Prostate gland (tissue), 2 donors: Measurements from ENCODE around the gene RIPPLY3. TPM values are rescaled to one million over a fixed set of nuclear protein-coding genes. Genes with fewer than 3 reads are reported as not detected.

ENCODE experiments used
- DNase-seq: peaks from one replicate; pipeline ENCODE4 v3.0.0-alpha.2; 2019; ENCODE audit warnings: low spot score
- H3K27ac ChIP-seq, 2 donors: fragments of 200-600 bp; sonication (generic); 2 replicates each; pipeline ENCODE4 v1.5.1; 2017 to 2019
- H3K27me3 ChIP-seq: fragments of 200-600 bp; sonication (generic); replicated peaks from 2 replicates; pipeline ENCODE4 v1.5.1; 2019; ENCODE audit not compliant: insufficient read depth
- H3K36me3 ChIP-seq, 2 donors: fragments of 200-600 bp; sonication (generic); 1 replicate in 1 of 2; 2 replicates in 1 of 2; pipeline versions ENCODE4 v1.5.1 to v1.8.1; 2017 to 2019
- H3K4me1 ChIP-seq: fragments of 200-600 bp; sonication (generic); replicated peaks from 2 replicates; pipeline ENCODE4 v1.5.1; 2019
- H3K4me3 ChIP-seq, 2 donors: fragments of 200-600 bp; sonication (generic); 2 replicates each; pipeline ENCODE4 v1.5.1; 2017 to 2019
- H3K9me3 ChIP-seq: fragments of 200-600 bp; sonication (generic); 2 replicates; pipeline ENCODE4 v1.5.1; 2017
- POLR2A ChIP-seq: fragments of 450-650 bp; IDR thresholded peaks from one replicate; pipeline ENCODE4 v1.6.1; 2016; ENCODE audit warnings: antibody characterized with exemption, mild to moderate bottlenecking
- POLR2AphosphoS5 ChIP-seq: sonication (generic); formaldehyde crosslinking; IDR thresholded peaks from one replicate; pipeline ENCODE4 v1.6.1; 2017; ENCODE audit warnings: antibody characterized with exemption
- WGBS: methylation state at CpG from one replicate; pipeline ENCODE4 v1.1.5; 2018; 5-methylcytosine and 5-hydroxymethylcytosine counted together
- intact Hi-C: fragments of 100-400 bp; cut with DNase I; formaldehyde crosslinking; loops from one replicate; pipeline ENCODE4 v1.14.2; 2022
- total RNA-seq, 2 donors: library from RNA; depleted of rRNA; stranded (reverse); fragments of >200 nt; gene quantifications; one replicate each; pipeline ENCODE4 v1.1.0, GENCODE V29; 2016
- TF ChIP-seq, protein P1 (sequence below), 4 experiments: fragments of 200-600 bp in 2 of 4; fragments of 450-650 bp in 2 of 4; sonication (generic) in 2 of 4; IDR thresholded peaks; 1 replicate in 3 of 4; 2 replicates in 1 of 4; pipeline ENCODE4 v1.5.1; 2016 to 2019; ENCODE audit warnings: antibody characterized with exemption in 4 of 4, mild to moderate bottlenecking in 2 of 4, moderate library complexity in 2 of 4

RIPPLY3 gene
- total RNA-seq, 2 donors from 2014 or later, result 0.34 to 2.0 TPM

DNA sequence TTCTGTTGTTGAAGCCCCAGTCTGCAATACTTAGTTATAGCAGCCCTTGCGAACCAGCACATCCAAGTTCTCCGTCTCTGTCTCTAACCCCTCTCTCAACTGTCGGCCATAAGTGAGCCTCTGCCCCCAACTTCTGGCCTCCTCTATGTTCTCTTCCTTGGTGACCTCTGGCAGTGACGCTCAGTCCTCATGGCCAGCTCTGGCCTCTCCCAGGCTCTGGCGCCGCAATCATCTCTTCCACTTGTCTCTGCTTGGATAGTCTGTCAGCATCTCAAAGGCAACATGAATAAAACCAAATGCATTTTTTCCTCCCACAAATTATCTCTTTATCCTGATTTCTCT, 31.7 kb upstream of the RIPPLY3 start:
- no peak for DNase-seq
- Histone ChIP-seq H3K4me3 (no peak overlapping the region), H3K27me3 (no peaks in the 10 kb centered on the region), H3K9me3 (no peaks in the 10 kb centered on the region), H3K27ac (no peak overlapping the region), H3K4me1 (peaks cover 4% of the 10 kb centered on the region), H3K36me3 (no peaks in the 10 kb centered on the region)
- WGBS, result 83% methylated on average over 6 of the region's 6 CpGs
- intact Hi-C loops, result no loop called here
- no peak for TF ChIP-seq POLR2A
- TF ChIP-seq POLR2AphosphoS5, result no peak
- TF ChIP-seq, protein P1, sequence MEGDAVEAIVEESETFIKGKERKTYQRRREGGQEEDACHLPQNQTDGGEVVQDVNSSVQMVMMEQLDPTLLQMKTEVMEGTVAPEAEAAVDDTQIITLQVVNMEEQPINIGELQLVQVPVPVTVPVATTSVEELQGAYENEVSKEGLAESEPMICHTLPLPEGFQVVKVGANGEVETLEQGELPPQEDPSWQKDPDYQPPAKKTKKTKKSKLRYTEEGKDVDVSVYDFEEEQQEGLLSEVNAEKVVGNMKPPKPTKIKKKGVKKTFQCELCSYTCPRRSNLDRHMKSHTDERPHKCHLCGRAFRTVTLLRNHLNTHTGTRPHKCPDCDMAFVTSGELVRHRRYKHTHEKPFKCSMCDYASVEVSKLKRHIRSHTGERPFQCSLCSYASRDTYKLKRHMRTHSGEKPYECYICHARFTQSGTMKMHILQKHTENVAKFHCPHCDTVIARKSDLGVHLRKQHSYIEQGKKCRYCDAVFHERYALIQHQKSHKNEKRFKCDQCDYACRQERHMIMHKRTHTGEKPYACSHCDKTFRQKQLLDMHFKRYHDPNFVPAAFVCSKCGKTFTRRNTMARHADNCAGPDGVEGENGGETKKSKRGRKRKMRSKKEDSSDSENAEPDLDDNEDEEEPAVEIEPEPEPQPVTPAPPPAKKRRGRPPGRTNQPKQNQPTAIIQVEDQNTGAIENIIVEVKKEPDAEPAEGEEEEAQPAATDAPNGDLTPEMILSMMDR (IDR thresholded peaks at IDR 0.05), result no peak

DNA sequence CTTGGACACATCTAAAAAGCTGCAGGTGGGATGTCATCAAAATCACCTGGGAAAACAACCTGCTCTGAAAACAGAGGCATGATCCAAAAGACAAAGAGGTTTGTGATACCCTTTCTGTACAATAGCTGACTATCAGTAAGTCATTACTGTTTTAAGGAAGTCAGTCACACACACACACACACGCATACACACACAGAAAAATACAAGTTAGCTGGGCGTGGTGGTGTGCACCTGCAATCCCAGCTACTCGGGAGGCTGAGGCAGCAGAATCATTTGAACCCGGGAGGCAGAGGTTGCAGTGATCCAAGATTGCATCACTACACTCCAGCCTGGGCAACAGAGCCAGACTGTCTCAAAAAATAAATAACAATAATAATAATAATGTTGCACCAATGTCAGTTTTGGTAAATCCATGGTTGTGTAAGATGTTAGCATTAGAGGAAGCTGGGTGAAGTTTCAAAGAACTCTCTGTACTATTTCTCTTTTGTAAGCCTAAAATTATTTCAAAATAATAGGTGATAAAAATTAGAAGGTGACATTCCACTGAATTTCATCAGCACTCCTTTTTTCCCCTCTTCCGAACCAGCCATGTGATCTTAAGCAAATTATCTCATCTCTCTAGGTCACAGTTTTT, 30.2 kb upstream of the RIPPLY3 start:
- Histone ChIP-seq H3K27ac (peak overlapping the region in 1 of 2 donors; percentile 74), H3K4me3 (no peak overlapping the region), H3K36me3 (no peaks in the 10 kb centered on the region), H3K4me1 (peaks cover 4% of the 10 kb centered on the region), H3K27me3 (no peaks in the 10 kb centered on the region), H3K9me3 (no peaks in the 10 kb centered on the region)
- TF ChIP-seq, protein P1 (IDR thresholded peaks at IDR 0.05), result no peak
- TF ChIP-seq POLR2AphosphoS5, result no peak
- no peak for TF ChIP-seq POLR2A
- WGBS, result 78% methylated on average over 5 of the region's 5 CpGs
- DNase-seq, result no peak
- intact Hi-C loops, result no loop called here

DNA sequence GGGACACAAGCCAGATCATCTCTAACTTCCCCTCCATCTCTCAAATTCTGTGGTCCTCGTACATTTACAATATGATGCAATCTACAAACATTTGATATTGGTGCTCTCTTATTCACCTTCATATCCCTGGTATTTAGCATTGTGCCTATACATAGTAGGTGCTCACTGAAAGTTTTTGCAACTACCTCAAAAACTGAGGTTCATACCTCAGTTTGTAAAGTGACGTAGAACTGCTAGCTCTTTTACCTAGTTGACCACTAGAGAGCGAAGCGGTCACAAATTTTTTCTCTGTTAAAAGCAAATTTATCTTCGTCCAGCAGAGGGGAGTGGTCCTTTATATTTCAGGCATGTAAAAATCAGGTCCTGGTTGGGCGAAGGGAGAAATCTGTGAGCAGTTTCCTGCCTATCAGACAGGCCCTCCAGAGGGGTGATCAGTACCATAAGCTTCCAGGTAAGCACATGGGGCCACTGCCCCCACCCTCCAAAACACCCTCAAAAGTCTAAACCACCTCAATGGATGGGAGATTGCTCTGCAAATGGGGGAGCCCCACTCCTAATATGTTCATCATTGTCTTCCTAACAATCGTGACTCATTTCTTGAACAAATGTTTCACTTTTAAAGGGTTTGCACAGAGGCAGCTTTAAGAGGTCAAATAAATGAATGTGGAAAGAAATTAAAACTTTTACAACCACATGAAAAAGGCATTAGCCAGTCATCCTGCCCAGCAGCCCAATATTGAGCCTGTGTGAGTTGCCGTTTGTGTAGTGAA, 29.4 kb upstream of the RIPPLY3 start:
- Histone ChIP-seq H3K4me1 (peaks cover 4% of the 10 kb centered on the region), H3K27me3 (no peaks in the 10 kb centered on the region), H3K36me3 (no peaks in the 10 kb centered on the region), H3K27ac (peak overlapping the region; percentile 60 to 74), H3K4me3 (peak overlapping the region in 1 of 2 donors; percentile 10), H3K9me3 (no peaks in the 10 kb centered on the region)
- WGBS, result 15% methylated on average over 8 of the region's 8 CpGs
- no peak for TF ChIP-seq POLR2A
- TF ChIP-seq, protein P1 (IDR thresholded peaks at IDR 0.05), result peak; percentile 12 to 85 (median 72)
- TF ChIP-seq POLR2AphosphoS5, result peak; percentile 3
- intact Hi-C loops, result no loop called here
- DNase-seq, result peak; percentile 48

DNA sequence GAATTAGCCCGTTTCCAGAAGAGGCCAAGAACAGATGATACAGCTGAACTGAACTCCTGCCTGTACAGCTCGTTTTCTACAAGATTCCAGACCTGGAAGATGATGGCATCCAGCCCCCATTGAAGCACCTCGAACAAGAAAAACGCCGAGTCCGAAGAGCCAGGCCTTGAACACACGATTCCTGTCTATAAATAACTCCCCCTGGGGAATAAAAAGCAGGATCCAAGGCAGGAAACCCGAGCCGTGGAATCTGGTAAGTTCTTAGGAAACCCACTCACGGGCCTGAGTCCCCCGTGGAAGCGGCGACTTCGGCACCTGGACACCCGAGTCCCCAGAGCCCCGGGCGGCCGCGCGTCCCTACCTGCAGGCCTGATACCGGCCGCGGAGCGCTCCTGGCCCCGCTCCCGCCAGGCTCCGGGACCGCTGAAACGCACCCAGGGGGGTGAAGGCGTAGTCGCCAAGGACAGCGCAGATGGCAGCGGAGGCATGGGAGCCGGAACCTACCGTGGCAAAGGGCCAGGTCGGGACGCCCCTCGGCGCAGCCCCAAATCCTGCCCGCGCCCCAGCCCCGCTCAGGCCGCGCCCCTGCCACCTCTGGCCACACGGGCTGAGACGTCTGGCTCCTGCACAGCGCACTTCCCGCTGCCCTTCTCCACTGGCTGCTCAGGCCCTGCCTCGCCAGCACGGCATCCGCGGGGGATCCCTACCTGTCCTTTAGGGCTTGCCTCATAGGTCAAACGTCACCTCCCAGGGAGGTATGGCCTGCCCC, 26.0 kb upstream of the RIPPLY3 start:
- DNase-seq, result peak; percentile 38
- TF ChIP-seq POLR2A, result no peak
- TF ChIP-seq, protein P1 (IDR thresholded peaks at IDR 0.05), result peak in 2 of 4 experiments; percentile 20 to 38
- peak; percentile 3 for TF ChIP-seq POLR2AphosphoS5

More for the DNA sequence above, 26.0 kb upstream of the RIPPLY3 start:
- no peaks in the 10 kb centered on the region for H3K9me3 ChIP-seq
- WGBS, result 2% methylated on average over 50 of the region's 53 CpGs
- H3K27ac ChIP-seq, result peak overlapping the region; percentile 82 to 88
- H3K4me3 ChIP-seq, result peak overlapping the region; percentile 37 to 46
- intact Hi-C loops, result loop anchor here (10.0 kb wide), 2 partner anchors 56 to 584 kb away; no protein-coding TSS in a partner anchor
- H3K36me3 ChIP-seq, result no peaks in the 10 kb centered on the region
- no peaks in the 10 kb centered on the region for H3K27me3 ChIP-seq
- peaks cover 4% of the 10 kb centered on the region for H3K4me1 ChIP-seq
